ENCODE results near the gene SLC17A7.

GRCh38 chr19:49382639-49383038 lies 58.7 kb downstream of the SLC17A7 start:
- TF ChIP-seq MAZ (IDR thresholded peaks at IDR 0.05; ENCODE audit: borderline replicate concordance, low read depth, low read length) (no peak), CTCF (conservative IDR thresholded peaks at IDR 0.05; ENCODE audit: low read depth, low read length) (no peak), POLR2A (IDR thresholded peaks at IDR 0.05; ENCODE audit: low read depth, low read length) (no peak), MXI1 (IDR thresholded peaks at IDR 0.05; ENCODE audit: borderline replicate concordance, low read depth, low read length) (no peak)

Data from IMR-90 (cell line).